Fibroblast of mammary gland (primary cell): ENCODE results near the gene PDE2A.

ENCODE experiments used
- DNase-seq: peaks from one replicate; pipeline ENCODE4 v3.0.0-alpha.2; 2010; ENCODE audit warnings: low read depth
- H3K4me3 ChIP-seq: 2 replicates; pipeline ENCODE4 v1.5.1; 2011; ENCODE audit warnings: low read depth, mild to moderate bottlenecking, low read length, moderate library complexity; ENCODE audit not compliant: control insufficient read depth
- CTCF ChIP-seq: conservative IDR thresholded peaks from 2 replicates; pipeline ENCODE4 v1.5.1; 2011; ENCODE audit warnings: low read depth, low read length, inconsistent platforms; ENCODE audit not compliant: control insufficient read depth, insufficient read depth

The PDE2A gene

GRCh38 chr11:72720047-72720446, 45.8 kb upstream of the PDE2A start:
- no peak for TF ChIP-seq CTCF
- DNase-seq: no peak
- H3K4me3 ChIP-seq: no peak overlapping the region

GRCh38 chr11:72719551-72719950, 45.3 kb upstream of the PDE2A start:
- no peak for TF ChIP-seq CTCF
- H3K4me3 ChIP-seq: no peak overlapping the region
- DNase-seq: no peak

- DNase-seq: peak; percentile 43
- TF ChIP-seq CTCF: no peak
- no peak overlapping the region for H3K4me3 ChIP-seq
Measured at GRCh38 chr11:72719144-72719543, 44.9 kb upstream of the PDE2A start.

DNA sequence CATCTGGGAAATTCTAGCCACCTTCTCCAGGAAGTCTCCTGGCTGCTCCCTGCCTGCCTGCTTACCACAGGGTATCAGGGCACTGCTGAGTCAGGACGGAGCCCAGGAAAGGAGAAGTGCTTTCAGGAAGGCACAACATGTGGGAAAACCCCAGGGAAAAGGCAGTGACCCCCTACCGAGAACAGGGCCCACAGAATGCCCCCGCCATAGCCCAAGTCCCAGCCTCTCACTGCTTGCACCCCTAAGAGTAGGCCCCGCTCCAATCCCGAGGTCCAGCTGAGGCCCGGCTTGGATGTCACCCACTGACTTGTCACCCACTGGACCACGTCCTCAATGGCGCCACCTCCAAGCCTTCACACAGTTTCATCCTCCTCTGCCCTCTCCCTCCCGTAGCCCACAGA, 43.9 kb upstream of the PDE2A start:
- DNase-seq: no peak
- TF ChIP-seq CTCF: no peak
- H3K4me3 ChIP-seq: no peak overlapping the region

DNA sequence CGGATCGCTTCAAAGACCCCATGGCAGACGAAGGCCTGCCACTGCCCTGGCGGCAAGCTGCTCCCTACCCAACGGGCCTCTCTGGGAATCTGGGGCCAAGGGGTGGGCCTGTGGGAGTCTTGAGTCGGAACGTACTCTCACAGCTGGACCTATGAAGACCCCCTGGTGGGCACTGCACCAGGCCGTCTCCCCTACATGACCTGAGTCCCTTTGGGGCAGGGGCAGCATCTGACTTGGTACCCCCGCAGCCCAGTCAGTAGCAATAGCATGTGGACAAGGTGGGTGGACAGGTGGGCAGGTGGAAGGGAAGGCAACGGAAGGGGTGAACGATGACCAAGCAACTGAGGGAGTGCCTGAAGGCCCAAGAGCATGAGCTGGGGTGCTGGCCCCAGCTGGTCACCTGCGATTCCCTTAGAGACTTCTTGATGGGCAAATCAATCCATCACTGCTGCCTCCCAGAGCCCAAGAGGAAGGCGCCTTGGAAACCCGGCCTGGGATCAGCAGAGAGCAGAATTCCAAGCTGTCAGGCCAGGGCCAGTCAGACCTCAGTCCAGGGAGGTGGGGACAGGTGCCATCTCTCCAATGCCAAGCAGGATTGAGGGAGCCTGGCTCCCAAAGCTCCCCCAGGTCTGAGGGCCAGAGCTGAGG, 42.7 kb upstream of the PDE2A start:
- DNase-seq: no peak
- no peak overlapping the region for H3K4me3 ChIP-seq
- no peak for TF ChIP-seq CTCF

- no peak for TF ChIP-seq CTCF
- H3K4me3 ChIP-seq: no peak overlapping the region
- no peak for DNase-seq
Measured at GRCh38 chr11:72716290-72716689, 42.1 kb upstream of the PDE2A start.

DNA sequence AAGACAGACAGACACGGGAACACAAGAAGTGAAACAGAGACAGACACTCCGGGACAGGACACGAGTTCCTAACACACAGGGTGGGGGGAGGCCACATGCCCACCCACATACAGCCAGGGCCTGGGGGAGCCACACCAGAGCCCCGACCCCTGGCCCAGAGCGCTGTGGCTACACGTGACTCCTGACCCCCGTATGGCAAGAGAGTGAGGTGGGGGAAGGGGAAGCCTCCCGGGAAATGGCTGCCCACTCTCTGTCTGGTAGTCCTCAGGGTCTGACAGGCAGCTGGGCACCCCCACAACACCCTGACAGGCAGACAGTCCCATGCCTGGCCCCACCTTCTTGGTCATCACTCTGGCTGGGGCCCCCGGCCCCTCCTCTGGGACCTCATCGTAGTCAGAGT, 38.6 kb upstream of the PDE2A start:
- no peak for TF ChIP-seq CTCF
- DNase-seq: no peak
- H3K4me3 ChIP-seq: no peak overlapping the region
